Fibroblast of lung (primary cell): Measurements from ENCODE around the gene SLC7A5. TPM values are rescaled to one million over a fixed set of nuclear protein-coding genes. Genes with fewer than 3 reads are reported as not detected.

Experiments used
- DNase-seq, 2 donors: peaks; one replicate each; pipeline versions ENCODE4 v3.0.0 to v3.0.0-alpha.2; 2010; ENCODE audit warnings: low read depth in 2 of 2
- H2AFZ ChIP-seq: 2 replicates; pipeline ENCODE4 v1.5.1; 2012; ENCODE audit warnings: low read length, control low read depth, inconsistent platforms
- H3K27ac ChIP-seq: 2 replicates; pipeline ENCODE4 v1.5.1; 2011; ENCODE audit warnings: low read length, control low read depth; ENCODE audit not compliant: insufficient read depth
- H3K27me3 ChIP-seq: 2 replicates; pipeline ENCODE4 v1.5.1; 2011; ENCODE audit warnings: mild to moderate bottlenecking, low read length; ENCODE audit not compliant: control insufficient read depth, insufficient read depth
- H3K36me3 ChIP-seq: 2 replicates; pipeline ENCODE4 v1.5.1; 2011; ENCODE audit warnings: low read length; ENCODE audit not compliant: control insufficient read depth, insufficient read depth
- H3K4me1 ChIP-seq: 2 replicates; pipeline ENCODE4 v1.5.1; 2011; ENCODE audit warnings: low read length; ENCODE audit not compliant: control insufficient read depth, insufficient read depth; ENCODE audit errors: extremely low read depth
- H3K4me2 ChIP-seq: 2 replicates; pipeline ENCODE4 v1.5.1; 2011; ENCODE audit warnings: low read length, control low read depth; ENCODE audit not compliant: insufficient read depth; ENCODE audit errors: extremely low read depth
- H3K4me3 ChIP-seq, 4 experiments: fragments of 200-600 bp in 1 of 4; sonication (generic) in 1 of 4; replicated peaks in 1 of 4; 2 replicates each; pipeline ENCODE4 v1.5.1; 2011 to 2016; ENCODE audit warnings: low read length in 4 of 4, low read depth in 3 of 4, mild to moderate bottlenecking in 3 of 4, control low read depth in 2 of 4, inconsistent platforms in 1 of 4, mixed read lengths in 1 of 4; ENCODE audit not compliant: insufficient read depth in 1 of 4; ENCODE audit errors: control extremely low read depth in 1 of 4
- H3K79me2 ChIP-seq: 2 replicates; pipeline ENCODE4 v1.5.1; 2012; ENCODE audit warnings: mild to moderate bottlenecking, low read length, inconsistent platforms; ENCODE audit not compliant: control insufficient read depth, insufficient read depth
- H3K9ac ChIP-seq: 2 replicates; pipeline ENCODE4 v1.5.1; 2011; ENCODE audit warnings: mild to moderate bottlenecking, low read length, control low read depth; ENCODE audit not compliant: insufficient read depth
- H3K9me3 ChIP-seq: 2 replicates; pipeline ENCODE4 v1.5.1; 2012; ENCODE audit warnings: low read depth, low read length; ENCODE audit not compliant: control insufficient read depth, insufficient read depth
- H4K20me1 ChIP-seq: 2 replicates; pipeline ENCODE4 v1.5.1; 2011; ENCODE audit warnings: low read length; ENCODE audit not compliant: control insufficient read depth, insufficient read depth; ENCODE audit errors: extremely low read depth
- CTCF ChIP-seq, 2 donors: IDR thresholded peaks in 1 of 2; conservative IDR thresholded peaks in 1 of 2; 1 replicate in 1 of 2; 2 replicates in 1 of 2; pipeline ENCODE4 v1.5.1; 2011 to 2012; ENCODE audit warnings: low read length in 2 of 2, control low read depth in 1 of 2, inconsistent platforms in 1 of 2, low read depth in 1 of 2, mild to moderate bottlenecking in 1 of 2
- EZH2 ChIP-seq: IDR thresholded peaks from 2 replicates; pipeline ENCODE4 v1.5.1; 2012; ENCODE audit warnings: low read length, control low read depth, mild to moderate bottlenecking; ENCODE audit errors: missing control alignments
- polyA plus RNA-seq, 2 donors: library from polyadenylated mRNA; depleted of rRNA in 1 of 2; stranded (reverse) in 1 of 2; unstranded in 1 of 2; fragments of >200 nt; gene quantifications; 2 replicates each; pipeline ENCODE4 v1.2.1, GENCODE V29; 2011 to 2012; ENCODE audit warnings: missing spikeins in 1 of 2
- total RNA-seq: library from RNA; depleted of rRNA; stranded (reverse); fragments of >200 nt; gene quantifications from 2 replicates; pipeline ENCODE4 v1.2.1, GENCODE V29; 2014

Gene SLC7A5
- total and polyA plus RNA-seq, 2 donors (not counting 1 experiment from before 2014, with no cell fraction given): 5.2 to 38.3 TPM

DNA sequence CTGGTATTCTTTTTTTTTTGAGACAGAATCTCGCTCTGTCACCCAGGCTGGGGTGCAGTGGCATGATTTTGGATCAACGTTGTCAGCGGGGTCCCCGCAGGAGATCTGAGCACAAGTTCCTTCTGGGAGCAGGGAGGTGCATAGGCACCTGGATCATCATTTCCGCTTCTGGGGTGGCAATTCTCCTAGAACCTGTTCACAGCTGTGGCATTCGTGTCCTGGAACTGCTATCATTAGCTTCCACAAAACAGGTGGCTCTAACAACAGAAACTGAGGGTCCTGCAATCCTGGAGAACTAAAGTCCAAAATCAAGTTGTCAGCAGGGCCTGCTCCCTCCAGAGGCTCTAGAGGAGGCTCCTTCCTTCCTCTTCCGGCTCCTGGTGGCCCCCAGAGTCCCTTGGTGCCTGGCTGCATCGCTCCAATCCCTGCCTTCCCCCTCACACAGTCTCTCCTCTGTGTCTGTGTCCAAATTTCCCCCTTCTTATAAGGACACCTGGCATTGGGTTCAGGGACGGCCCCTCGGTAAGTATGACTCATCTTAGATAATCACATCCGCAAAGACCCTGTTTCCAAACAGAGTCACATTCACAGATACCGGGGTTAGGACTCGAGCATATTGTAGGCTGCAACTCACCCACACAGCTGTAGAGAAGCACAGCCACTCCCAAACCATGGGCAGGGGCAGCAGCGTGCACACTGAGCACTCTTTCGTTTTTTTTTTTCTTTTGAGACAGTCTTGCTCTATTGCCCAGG, 60.0 kb downstream of the SLC7A5 start:
- H3K27me3 ChIP-seq: peaks cover 5% of the 10 kb centered on the region
- no peaks in the 10 kb centered on the region for H3K36me3 ChIP-seq
- H3K4me1 ChIP-seq: peaks cover 15% of the 10 kb centered on the region
- no peaks in the 10 kb centered on the region for H3K9me3 ChIP-seq
- DNase-seq: peak in 1 of 2 donors; percentile 25
- no peaks in the 10 kb centered on the region for H4K20me1 ChIP-seq
- H3K79me2 ChIP-seq: no peaks in the 10 kb centered on the region
- no peak overlapping the region for H3K4me3 ChIP-seq
- no peak overlapping the region for H3K4me2 ChIP-seq
- no peak overlapping the region for H3K9ac ChIP-seq
- H2AFZ ChIP-seq: no peak overlapping the region
- no peak overlapping the region for H3K27ac ChIP-seq
- TF ChIP-seq CTCF (conservative IDR thresholded peaks at IDR 0.05 in 1 of 2, IDR thresholded peaks at IDR 0.05 in 1 of 2; ENCODE audit: low read depth in 1 of 2, low read length in 2 of 2): no peak
- TF ChIP-seq EZH2: no peak

DNA sequence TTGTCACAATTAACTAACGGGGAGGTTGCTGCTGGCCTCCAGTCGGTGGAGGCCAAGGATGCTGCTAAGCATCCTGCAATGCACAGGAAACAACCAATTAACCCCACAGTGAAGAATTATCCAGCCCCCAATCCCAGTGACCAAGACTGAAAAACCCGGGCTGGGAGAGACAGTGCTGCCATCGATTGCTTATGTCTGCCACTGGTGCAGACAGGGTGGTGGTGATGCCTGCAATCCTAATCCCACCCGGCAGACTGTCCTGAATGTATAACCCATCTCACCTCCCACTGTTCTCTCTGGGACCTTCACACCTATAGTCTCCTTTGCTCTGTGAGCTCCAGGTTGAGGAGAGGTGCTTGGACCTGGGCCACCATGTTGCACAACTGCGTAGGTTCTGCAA, 61.2 kb downstream of the SLC7A5 start:
- Histone ChIP-seq H3K79me2 (no peaks in the 10 kb centered on the region), H3K27ac (no peak overlapping the region), H4K20me1 (no peaks in the 10 kb centered on the region), H3K4me2 (no peak overlapping the region), H3K36me3 (no peaks in the 10 kb centered on the region), H3K9ac (no peak overlapping the region), H3K4me3 (no peak overlapping the region), H2AFZ (no peak overlapping the region), H3K9me3 (no peaks in the 10 kb centered on the region), H3K27me3 (peaks cover 5% of the 10 kb centered on the region), H3K4me1 (peaks cover 15% of the 10 kb centered on the region)
- no peak for TF ChIP-seq EZH2
- no peak for TF ChIP-seq CTCF (conservative IDR thresholded peaks at IDR 0.05 in 1 of 2, IDR thresholded peaks at IDR 0.05 in 1 of 2; ENCODE audit: low read depth in 1 of 2, low read length in 2 of 2)
- DNase-seq: no peak

GRCh38 chr16:87806641-87807546, 62.4 kb downstream of the SLC7A5 start:
- no peaks in the 10 kb centered on the region for H3K79me2 ChIP-seq
- TF ChIP-seq CTCF (conservative IDR thresholded peaks at IDR 0.05 in 1 of 2, IDR thresholded peaks at IDR 0.05 in 1 of 2; ENCODE audit: low read depth in 1 of 2, low read length in 2 of 2) (no peak), EZH2 (no peak)
- H3K4me1 ChIP-seq: peaks cover 15% of the 10 kb centered on the region
- peak overlapping the region in 3 of 4 experiments; percentile 1 to 45 (median 22) for H3K4me3 ChIP-seq
- no peaks in the 10 kb centered on the region for H4K20me1 ChIP-seq
- DNase-seq: peak; percentile 90
- H3K9ac ChIP-seq: peak overlapping the region; percentile 46
- H2AFZ ChIP-seq: peak overlapping the region; percentile 82
- peak overlapping the region; percentile 61 for H3K4me2 ChIP-seq
- peak overlapping the region; percentile 79 for H3K27ac ChIP-seq
- H3K27me3 ChIP-seq: no peaks in the 10 kb centered on the region
- no peaks in the 10 kb centered on the region for H3K9me3 ChIP-seq
- no peaks in the 10 kb centered on the region for H3K36me3 ChIP-seq
